ENCODE data around the gene ARMC3.

DNA sequence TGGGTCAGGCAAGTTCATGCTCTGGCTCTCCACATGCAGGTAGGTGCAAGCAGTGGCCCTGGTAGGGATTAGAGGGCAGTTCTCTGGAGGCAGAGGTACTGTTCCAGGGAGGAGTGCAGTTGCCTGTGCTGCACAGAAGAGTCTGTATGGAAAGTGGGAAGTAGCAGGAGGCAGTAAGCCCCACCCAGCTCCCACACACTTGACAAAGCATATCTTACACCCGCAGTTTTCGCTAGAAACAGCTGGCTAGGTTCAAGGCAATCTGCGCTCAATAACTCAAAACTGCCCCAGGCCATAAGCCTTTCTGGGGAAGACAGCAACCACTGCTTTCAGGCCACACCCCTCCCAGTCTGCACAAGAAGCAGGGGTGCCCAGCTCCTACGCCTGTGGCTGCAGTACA lies 33.1 kb upstream of the ARMC3 start:
- TF ChIP-seq CTCF (IDR thresholded peaks at IDR 0.05; ENCODE audit: insufficient read depth, low read depth, low read length) (no peak), EZH2 (IDR thresholded peaks at IDR 0.05; ENCODE audit: insufficient read depth, low read length) (no peak)

Data from astrocyte (in vitro differentiated cells and primary cell).